GM12874 (cell line): ENCODE measurements around the gene NR6A1.

Source experiments
- CTCF ChIP-seq: IDR thresholded peaks from 2 replicates; pipeline ENCODE4 v1.5.1; 2011; ENCODE audit warnings: low read depth, mild to moderate bottlenecking, control low read depth, low read length, moderate library complexity; ENCODE audit not compliant: insufficient read depth

Gene NR6A1

GRCh38 chr9:124570942-124571666 lies 200.0 kb downstream of the NR6A1 start:
- TF ChIP-seq CTCF, result no peak

- no peak for TF ChIP-seq CTCF
These were observed 201.2 kb downstream of the NR6A1 start for GRCh38 chr9:124569942-124570341.

- no peak for TF ChIP-seq CTCF
These were observed 203.7 kb downstream of the NR6A1 start for GRCh38 chr9:124567362-124567761.

GRCh38 chr9:124562328-124562727 lies 208.8 kb downstream of the NR6A1 start:
- no peak for TF ChIP-seq CTCF

GRCh38 chr9:124559871-124560270 lies 211.2 kb downstream of the NR6A1 start:
- TF ChIP-seq CTCF, result no peak

GRCh38 chr9:124558777-124559470 lies 212.2 kb downstream of the NR6A1 start:
- no peak for TF ChIP-seq CTCF

GRCh38 chr9:124557895-124558294 lies 213.2 kb downstream of the NR6A1 start:
- no peak for TF ChIP-seq CTCF
